Neural progenitor cell (in vitro differentiated cells): ENCODE measurements around the gene PCLAF. TPM values are rescaled to one million over a fixed set of nuclear protein-coding genes. Genes with fewer than 3 reads are reported as not detected.

ENCODE experiments used
- DNase-seq: peaks from one replicate; pipeline ENCODE4 v3.0.0-alpha.2; 2016; ENCODE audit warnings: low spot score
- H2AFZ ChIP-seq: fragments of 200-600 bp; sonication (generic); replicated peaks from 2 replicates; pipeline ENCODE4 v1.6.1; 2016; ENCODE audit warnings: antibody characterized with exemption
- H3F3A ChIP-seq: fragments of 200-600 bp; sonication (generic); 2 replicates; pipeline ENCODE4 v1.6.1; 2016; ENCODE audit warnings: antibody characterized with exemption, low read depth
- H3K27ac ChIP-seq: fragments of 200-600 bp; sonication (generic); 2 replicates; pipeline ENCODE4 v1.5.1; 2016; ENCODE audit warnings: mild to moderate bottlenecking
- H3K27me3 ChIP-seq: fragments of 200-600 bp; sonication (generic); 2 replicates; pipeline ENCODE4 v1.6.1; 2016; ENCODE audit warnings: mild to moderate bottlenecking, moderate library complexity
- H3K36me3 ChIP-seq: fragments of 200-600 bp; sonication (generic); 2 replicates; pipeline ENCODE4 v1.5.1; 2016
- H3K4me1 ChIP-seq: fragments of 200-600 bp; sonication (generic); 2 replicates; pipeline ENCODE4 v1.6.1; 2016; ENCODE audit warnings: mixed run types
- H3K4me2 ChIP-seq: fragments of 200-600 bp; sonication (generic); 2 replicates; pipeline ENCODE4 v1.6.1; 2016
- H3K4me3 ChIP-seq: fragments of 200-600 bp; sonication (generic); 2 replicates; pipeline ENCODE4 v1.5.1; 2016
- H3K79me2 ChIP-seq: fragments of 200-600 bp; sonication (generic); 2 replicates; pipeline ENCODE4 v1.6.1; 2016; ENCODE audit warnings: low read depth
- H3K9ac ChIP-seq: fragments of 200-600 bp; sonication (generic); 2 replicates; pipeline ENCODE4 v1.6.1; 2016
- H3K9me3 ChIP-seq: fragments of 200-600 bp; sonication (generic); 2 replicates; pipeline ENCODE4 v1.5.1; 2016; ENCODE audit warnings: low read depth
- H4K20me1 ChIP-seq: fragments of 200-600 bp; sonication (generic); 2 replicates; pipeline ENCODE4 v1.6.1; 2016; ENCODE audit warnings: low read depth
- H3K27ac Mint-ChIP-seq: 3 replicates; pipeline ENCODE4 v1.8.0; 2021; ENCODE audit warnings: mixed read lengths
- H3K27me3 Mint-ChIP-seq: 2 replicates; pipeline ENCODE4 v1.8.0; 2022; ENCODE audit warnings: low read depth, mild to moderate bottlenecking, inconsistent platforms, moderate library complexity, mixed read lengths; ENCODE audit not compliant: insufficient read depth
- H3K36me3 Mint-ChIP-seq: 3 replicates; pipeline ENCODE4 v1.8.0; 2021; ENCODE audit warnings: mixed read lengths
- H3K4me1 Mint-ChIP-seq: 3 replicates; pipeline ENCODE4 v1.8.0; 2021; ENCODE audit warnings: mixed read lengths
- H3K4me3 Mint-ChIP-seq: 3 replicates; pipeline ENCODE4 v1.8.0; 2021; ENCODE audit warnings: mild to moderate bottlenecking, moderate library complexity, mixed read lengths
- H3K9me3 Mint-ChIP-seq: 3 replicates; pipeline ENCODE4 v1.8.0; 2020; ENCODE audit warnings: mixed read lengths
- EZH2 ChIP-seq: fragments of 200-600 bp; sonication (generic); IDR thresholded peaks from 2 replicates; pipeline ENCODE4 v1.6.1; 2017; ENCODE audit warnings: antibody characterized with exemption, mild to moderate bottlenecking, moderate library complexity
- EZH2phosphoT487 ChIP-seq: fragments of 200-600 bp; sonication (generic); IDR thresholded peaks from 2 replicates; pipeline ENCODE4 v1.6.1; 2017; ENCODE audit warnings: antibody characterized with exemption
- total RNA-seq: library from RNA; depleted of rRNA; stranded (reverse); fragments of >200 nt; gene quantifications from 2 replicates; pipeline ENCODE4 v1.2.3, GENCODE V29; 2015; ENCODE audit warnings: low replicate concordance
- TF ChIP-seq, protein P1 (sequence below): fragments of 200-600 bp; sonication (generic); IDR thresholded peaks from 2 replicates; pipeline ENCODE4 v1.5.1; 2017; ENCODE audit warnings: antibody characterized with exemption, mild to moderate bottlenecking

PCLAF gene
- total RNA-seq, 1 donor from 2014 or later: 220 TPM

DNA sequence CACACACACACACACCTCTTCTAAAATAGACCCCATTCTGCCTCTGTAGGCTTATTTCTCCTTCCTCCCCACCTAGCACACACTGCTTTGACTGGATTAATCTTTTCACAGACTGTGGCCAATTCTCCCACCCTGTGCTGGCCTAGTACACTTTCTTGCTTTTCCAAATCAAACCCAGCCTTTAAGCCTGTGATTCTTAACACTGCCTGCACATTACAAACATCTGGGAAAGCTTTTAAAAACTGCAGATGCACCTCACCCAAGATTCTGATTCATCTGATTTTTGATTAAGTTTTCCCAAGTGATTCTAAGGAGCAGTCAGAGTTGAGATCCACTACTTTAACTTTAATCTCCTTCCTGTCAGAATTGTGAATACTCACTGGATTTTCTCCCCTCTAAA lies 38.0 kb downstream of the PCLAF start:
- Mint-ChIP-seq H3K4me1 (peaks cover 5% of the 10 kb centered on the region), H3K4me3 (no peak overlapping the region), H3K36me3 (peaks cover 9% of the 10 kb centered on the region), H3K27ac (no peak overlapping the region), H3K9me3 (no peaks in the 10 kb centered on the region), H3K27me3 (no peaks in the 10 kb centered on the region)
- H3K36me3 ChIP-seq: peaks cover 3% of the 10 kb centered on the region
- DNase-seq: no peak
- no peak overlapping the region for H3K4me2 ChIP-seq
- H3F3A ChIP-seq: no peaks in the 10 kb centered on the region
- no peaks in the 10 kb centered on the region for H3K4me1 ChIP-seq
- peaks cover 47% of the 10 kb centered on the region for H3K79me2 ChIP-seq
- H2AFZ ChIP-seq: no peak overlapping the region
- H3K27ac ChIP-seq: no peak overlapping the region
- TF ChIP-seq, protein P1, sequence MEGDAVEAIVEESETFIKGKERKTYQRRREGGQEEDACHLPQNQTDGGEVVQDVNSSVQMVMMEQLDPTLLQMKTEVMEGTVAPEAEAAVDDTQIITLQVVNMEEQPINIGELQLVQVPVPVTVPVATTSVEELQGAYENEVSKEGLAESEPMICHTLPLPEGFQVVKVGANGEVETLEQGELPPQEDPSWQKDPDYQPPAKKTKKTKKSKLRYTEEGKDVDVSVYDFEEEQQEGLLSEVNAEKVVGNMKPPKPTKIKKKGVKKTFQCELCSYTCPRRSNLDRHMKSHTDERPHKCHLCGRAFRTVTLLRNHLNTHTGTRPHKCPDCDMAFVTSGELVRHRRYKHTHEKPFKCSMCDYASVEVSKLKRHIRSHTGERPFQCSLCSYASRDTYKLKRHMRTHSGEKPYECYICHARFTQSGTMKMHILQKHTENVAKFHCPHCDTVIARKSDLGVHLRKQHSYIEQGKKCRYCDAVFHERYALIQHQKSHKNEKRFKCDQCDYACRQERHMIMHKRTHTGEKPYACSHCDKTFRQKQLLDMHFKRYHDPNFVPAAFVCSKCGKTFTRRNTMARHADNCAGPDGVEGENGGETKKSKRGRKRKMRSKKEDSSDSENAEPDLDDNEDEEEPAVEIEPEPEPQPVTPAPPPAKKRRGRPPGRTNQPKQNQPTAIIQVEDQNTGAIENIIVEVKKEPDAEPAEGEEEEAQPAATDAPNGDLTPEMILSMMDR: no peak
- no peak for TF ChIP-seq EZH2
- TF ChIP-seq EZH2phosphoT487: no peak
- H3K9me3 ChIP-seq: no peaks in the 10 kb centered on the region
- H3K4me3 ChIP-seq: no peak overlapping the region
- no peak overlapping the region for H3K9ac ChIP-seq
- no peaks in the 10 kb centered on the region for H3K27me3 ChIP-seq
- H4K20me1 ChIP-seq: no peaks in the 10 kb centered on the region

DNA sequence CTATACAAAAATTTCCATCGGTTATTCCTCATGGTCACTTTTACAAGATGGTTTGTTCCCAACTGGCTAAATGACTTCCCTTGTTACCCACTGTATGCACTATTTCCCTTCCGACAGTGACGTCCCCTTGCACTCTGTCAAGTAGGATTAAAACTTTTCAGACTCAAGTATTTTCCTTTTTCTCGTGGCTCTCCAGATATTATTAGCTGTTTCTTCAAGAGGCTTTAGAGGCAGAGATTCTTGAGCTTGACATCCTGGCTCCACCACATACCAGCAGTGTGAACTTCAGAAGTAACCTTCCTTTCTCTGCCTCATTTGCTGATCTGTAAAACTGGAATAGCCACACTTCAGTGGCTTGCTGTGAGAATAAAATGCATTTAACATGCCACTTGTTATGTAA lies 39.3 kb downstream of the PCLAF start:
- H3K27ac Mint-ChIP-seq: no peak overlapping the region
- peaks cover 42% of the 10 kb centered on the region for H3K79me2 ChIP-seq

GRCh38 chr15:64340355-64340754 lies 40.9 kb downstream of the PCLAF start:
- no peak overlapping the region for H3K4me3 ChIP-seq
- no peak overlapping the region for H3K4me2 ChIP-seq
- no peaks in the 10 kb centered on the region for H3K27me3 ChIP-seq
- H4K20me1 ChIP-seq: no peaks in the 10 kb centered on the region
- no peaks in the 10 kb centered on the region for H3K36me3 ChIP-seq
- no peak overlapping the region for H3K9ac ChIP-seq
- Mint-ChIP-seq H3K27ac (no peak overlapping the region), H3K27me3 (no peaks in the 10 kb centered on the region), H3K36me3 (peaks cover 4% of the 10 kb centered on the region), H3K4me1 (peaks cover 5% of the 10 kb centered on the region), H3K9me3 (no peaks in the 10 kb centered on the region), H3K4me3 (no peak overlapping the region)
- H3K79me2 ChIP-seq: peaks cover 26% of the 10 kb centered on the region
- H3F3A ChIP-seq: no peaks in the 10 kb centered on the region
- no peaks in the 10 kb centered on the region for H3K4me1 ChIP-seq
- DNase-seq: no peak
- H3K9me3 ChIP-seq: no peaks in the 10 kb centered on the region
- no peak overlapping the region for H2AFZ ChIP-seq
- TF ChIP-seq EZH2phosphoT487 (no peak), EZH2 (no peak)
- H3K27ac ChIP-seq: no peak overlapping the region

More for the DNA sequence above, 39.3 kb downstream of the PCLAF start:
- no peak overlapping the region for H3K4me2 ChIP-seq
- Mint-ChIP-seq H3K4me1 (peaks cover 5% of the 10 kb centered on the region), H3K4me3 (no peak overlapping the region), H3K9me3 (no peaks in the 10 kb centered on the region), H3K27me3 (no peaks in the 10 kb centered on the region), H3K36me3 (peaks cover 5% of the 10 kb centered on the region)
- no peak overlapping the region for H3K9ac ChIP-seq
- no peaks in the 10 kb centered on the region for H3K4me1 ChIP-seq
- TF ChIP-seq, protein P1: no peak
- TF ChIP-seq EZH2phosphoT487: no peak
- no peak for TF ChIP-seq EZH2
- no peaks in the 10 kb centered on the region for H3F3A ChIP-seq
- H3K9me3 ChIP-seq: no peaks in the 10 kb centered on the region
- H3K27ac ChIP-seq: no peak overlapping the region
- H2AFZ ChIP-seq: no peak overlapping the region
- DNase-seq: no peak
- peaks cover 2% of the 10 kb centered on the region for H3K36me3 ChIP-seq
- H3K27me3 ChIP-seq: no peaks in the 10 kb centered on the region
- H3K4me3 ChIP-seq: no peak overlapping the region
- H4K20me1 ChIP-seq: no peaks in the 10 kb centered on the region

DNA sequence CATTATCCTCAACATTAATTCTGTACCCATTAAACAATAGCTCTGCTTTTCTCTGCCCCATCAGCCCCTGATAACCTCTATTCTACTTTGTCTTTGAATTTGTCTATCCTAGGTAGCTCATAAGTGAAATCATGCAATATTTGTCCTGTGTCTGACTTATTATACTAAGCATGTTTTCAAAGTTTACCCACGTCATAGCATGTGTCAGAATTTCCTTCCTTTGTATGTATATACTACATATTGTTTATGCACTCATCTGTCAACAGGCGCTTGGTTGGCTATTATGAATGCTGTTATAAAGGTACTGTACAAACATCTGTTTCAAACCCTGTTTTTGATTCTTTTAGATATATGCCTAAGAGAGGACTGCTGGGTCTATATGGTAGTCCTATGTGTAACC lies 43.5 kb downstream of the PCLAF start:
- no peak for DNase-seq
- H3K9ac ChIP-seq: no peak overlapping the region
- no peaks in the 10 kb centered on the region for H3K9me3 ChIP-seq
- H3K79me2 ChIP-seq: peaks cover 21% of the 10 kb centered on the region
- H3K4me2 ChIP-seq: no peak overlapping the region
- TF ChIP-seq, protein P1: no peak
- TF ChIP-seq EZH2phosphoT487 (no peak), EZH2 (no peak)
- Mint-ChIP-seq H3K27ac (no peak overlapping the region), H3K36me3 (peaks cover 7% of the 10 kb centered on the region), H3K4me3 (no peak overlapping the region), H3K27me3 (no peaks in the 10 kb centered on the region), H3K4me1 (no peaks in the 10 kb centered on the region), H3K9me3 (no peaks in the 10 kb centered on the region)
- H3F3A ChIP-seq: no peaks in the 10 kb centered on the region
- no peaks in the 10 kb centered on the region for H3K4me1 ChIP-seq
- no peak overlapping the region for H2AFZ ChIP-seq
- H3K4me3 ChIP-seq: no peak overlapping the region
- no peaks in the 10 kb centered on the region for H3K36me3 ChIP-seq
- H4K20me1 ChIP-seq: no peaks in the 10 kb centered on the region
- no peak overlapping the region for H3K27ac ChIP-seq
- no peaks in the 10 kb centered on the region for H3K27me3 ChIP-seq
